ENCODE measurements around the gene FLOT1.

Gene FLOT1

GRCh38 chr6:30741789-30742315, 635 bp downstream of the FLOT1 start:
- Histone ChIP-seq H3K36me3 (ENCODE audit: control insufficient read depth, low read length) (peaks cover 52% of the 10 kb centered on the region), H3K79me2 (ENCODE audit: control insufficient read depth, low read length) (peaks cover 31% of the 10 kb centered on the region)
- TF ChIP-seq EZH2phosphoT487 (IDR thresholded peaks at IDR 0.05; ENCODE audit: borderline replicate concordance, low read length), result no peak
- no peak for TF ChIP-seq CTCF (IDR thresholded peaks at IDR 0.05; ENCODE audit: low read depth, low read length, poor library complexity, severe bottlenecking)

GRCh38 chr6:30741063-30741779, 1.3 kb downstream of the FLOT1 start:
- peak overlapping the region; percentile 89 for H3K4me2 ChIP-seq (ENCODE audit: low read length)
- H3K4me1 ChIP-seq (ENCODE audit: control insufficient read depth, low read length), result peaks cover 62% of the 10 kb centered on the region
- no peaks in the 10 kb centered on the region for H3K9me2 ChIP-seq (replicated peaks; ENCODE audit: control insufficient read depth, low read length)
- H3K9me3 ChIP-seq (ENCODE audit: control insufficient read depth, insufficient read depth, low read length), result no peaks in the 10 kb centered on the region
- peaks cover 4% of the 10 kb centered on the region; the same call in 1 of the 2 replicates for H4K20me1 ChIP-seq (ENCODE audit: control insufficient read depth, insufficient read depth, low read depth, low read length)
- no peak overlapping the region for H3K27ac ChIP-seq (ENCODE audit: low read depth, low read length)
- peaks cover 17% of the 10 kb centered on the region; the same call in 1 of the 2 replicates for H3K27me3 ChIP-seq (ENCODE audit: control insufficient read depth, low read length)
- H3K36me3 ChIP-seq (ENCODE audit: control insufficient read depth, low read length), result peaks cover 53% of the 10 kb centered on the region
- peaks cover 12% of the 10 kb centered on the region for H3F3A ChIP-seq (ENCODE audit: control insufficient read depth, insufficient read depth)
- peaks cover 31% of the 10 kb centered on the region for H3K79me2 ChIP-seq (ENCODE audit: control insufficient read depth, low read length)
- TF ChIP-seq EZH2phosphoT487 (IDR thresholded peaks at IDR 0.05; ENCODE audit: borderline replicate concordance, low read length) (no peak), CTCF (IDR thresholded peaks at IDR 0.05; ENCODE audit: low read depth, low read length, poor library complexity, severe bottlenecking) (no peak)
- H3K4me3 ChIP-seq (ENCODE audit: low read length), result peak overlapping the region; percentile 92

More at GRCh38 chr6:30741789-30742315, 635 bp downstream of the FLOT1 start:
- Histone ChIP-seq H3K9me3 (ENCODE audit: control insufficient read depth, insufficient read depth, low read length) (no peaks in the 10 kb centered on the region), H3K27me3 (ENCODE audit: control insufficient read depth, low read length) (peaks cover 17% of the 10 kb centered on the region; the same call in 1 of the 2 replicates), H3K4me2 (ENCODE audit: low read length) (peak overlapping the region; percentile 89), H3F3A (ENCODE audit: control insufficient read depth, insufficient read depth) (peaks cover 12% of the 10 kb centered on the region), H3K9me2 (replicated peaks; ENCODE audit: control insufficient read depth, low read length) (no peaks in the 10 kb centered on the region), H3K4me3 (ENCODE audit: low read length) (peak overlapping the region; percentile 92), H3K4me1 (ENCODE audit: control insufficient read depth, low read length) (peaks cover 58% of the 10 kb centered on the region), H4K20me1 (ENCODE audit: control insufficient read depth, insufficient read depth, low read depth, low read length) (peaks cover 4% of the 10 kb centered on the region; the same call in 1 of the 2 replicates), H3K27ac (ENCODE audit: low read depth, low read length) (peak overlapping the region; percentile 45; the same call in 1 of the 2 replicates)

GRCh38 chr6:30740540-30740870, 2.0 kb downstream of the FLOT1 start:
- H3K9me3 ChIP-seq (ENCODE audit: control insufficient read depth, insufficient read depth, low read length), result no peaks in the 10 kb centered on the region
- TF ChIP-seq EZH2phosphoT487 (IDR thresholded peaks at IDR 0.05; ENCODE audit: borderline replicate concordance, low read length) (no peak), CTCF (IDR thresholded peaks at IDR 0.05; ENCODE audit: low read depth, low read length, poor library complexity, severe bottlenecking) (no peak)
- H3K4me1 ChIP-seq (ENCODE audit: control insufficient read depth, low read length), result peaks cover 68% of the 10 kb centered on the region
- H3K27me3 ChIP-seq (ENCODE audit: control insufficient read depth, low read length), result peaks cover 14% of the 10 kb centered on the region; the same call in 1 of the 2 replicates
- H4K20me1 ChIP-seq (ENCODE audit: control insufficient read depth, insufficient read depth, low read depth, low read length), result peaks cover 4% of the 10 kb centered on the region; the same call in 1 of the 2 replicates
- H3K27ac ChIP-seq (ENCODE audit: low read depth, low read length), result no peak overlapping the region
- no peaks in the 10 kb centered on the region for H3K9me2 ChIP-seq (replicated peaks; ENCODE audit: control insufficient read depth, low read length)
- H3K4me3 ChIP-seq (ENCODE audit: low read length), result no peak overlapping the region
- H3K79me2 ChIP-seq (ENCODE audit: control insufficient read depth, low read length), result peaks cover 31% of the 10 kb centered on the region
- H3K4me2 ChIP-seq (ENCODE audit: low read length), result no peak overlapping the region
- H3K36me3 ChIP-seq (ENCODE audit: control insufficient read depth, low read length), result peaks cover 59% of the 10 kb centered on the region
- H3F3A ChIP-seq (ENCODE audit: control insufficient read depth, insufficient read depth), result peaks cover 14% of the 10 kb centered on the region
